Stimulated activated CD4-positive, alpha-beta T cell treated with anti-CD3 and anti-CD28 coated beads, Interleukin-15, amount 100 ng/mL, for 24 hours (primary cell): ENCODE results near the gene CFAP210.

ENCODE experiments used
- DNase-seq: peaks from one replicate; pipeline ENCODE4 v3.0.0-alpha.2; 2020

CFAP210 gene

GRCh38 chr2:169672406-169672805, 21.8 kb downstream of the CFAP210 start:
- DNase-seq, result no peak

GRCh38 chr2:169670937-169671336, 23.3 kb downstream of the CFAP210 start:
- no peak for DNase-seq

DNA sequence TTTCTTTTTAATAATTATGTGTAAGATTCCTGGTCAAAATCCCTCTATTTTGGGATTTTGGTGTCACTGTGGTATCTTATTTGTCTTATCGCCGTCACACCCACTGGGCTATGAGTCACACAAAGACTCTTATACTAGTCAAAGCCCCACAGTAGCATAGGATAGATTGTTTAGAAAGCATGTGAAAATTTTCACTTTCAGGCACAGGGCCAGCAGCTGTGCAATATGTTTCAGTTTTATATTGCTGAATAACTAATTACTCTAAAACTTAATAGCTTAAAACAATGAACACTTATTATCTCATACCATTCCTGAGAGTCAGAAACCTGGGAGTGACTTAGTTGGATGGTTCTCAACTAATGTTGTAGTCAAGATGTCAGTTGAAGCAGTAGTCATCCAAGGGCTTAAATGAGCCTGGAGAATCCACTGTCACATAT, 24.0 kb downstream of the CFAP210 start:
- DNase-seq, result no peak

- no peak for DNase-seq
Observed at GRCh38 chr2:169667583-169667982, 26.6 kb downstream of the CFAP210 start.

GRCh38 chr2:169664978-169665930, 29.0 kb downstream of the CFAP210 start:
- DNase-seq, result no peak

- DNase-seq, result no peak
Observed at GRCh38 chr2:169664600-169664977, 29.6 kb downstream of the CFAP210 start.

GRCh38 chr2:169663247-169663646, 31.0 kb downstream of the CFAP210 start:
- no peak for DNase-seq

- no peak for DNase-seq
Observed at GRCh38 chr2:169662744-169663143, 31.5 kb downstream of the CFAP210 start.

- no peak for DNase-seq
Observed at GRCh38 chr2:169661265-169661664, 32.9 kb downstream of the CFAP210 start.

- DNase-seq, result no peak
Observed at GRCh38 chr2:169659320-169659719, 34.9 kb downstream of the CFAP210 start.

- DNase-seq, result no peak
Observed at GRCh38 chr2:169658877-169659276, 35.3 kb downstream of the CFAP210 start.

DNA sequence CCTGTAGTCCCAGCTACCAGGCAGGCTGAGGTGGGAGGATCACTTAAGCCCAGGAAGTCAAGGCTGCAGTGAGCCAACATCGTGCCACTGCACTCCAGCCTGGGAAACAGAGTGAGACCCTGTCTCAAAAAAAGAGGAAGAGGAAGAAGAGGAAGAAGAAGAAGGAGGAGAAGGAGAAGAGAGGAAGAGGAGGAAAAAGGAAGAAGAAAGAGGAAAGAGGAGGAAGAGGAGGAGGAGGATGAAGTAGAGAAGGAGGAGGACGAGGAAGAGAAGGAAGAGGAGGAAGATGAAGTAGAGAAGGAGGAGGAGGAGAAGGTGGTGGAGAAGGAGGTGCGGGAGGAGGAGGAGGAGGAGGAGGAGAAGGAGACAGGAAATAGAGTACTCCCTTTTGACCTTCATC, 38.0 kb downstream of the CFAP210 start:
- DNase-seq, result no peak

- no peak for DNase-seq
Observed at GRCh38 chr2:169653636-169654035, 40.6 kb downstream of the CFAP210 start.

GRCh38 chr2:169649278-169649677, 44.9 kb downstream of the CFAP210 start:
- DNase-seq, result no peak

- DNase-seq, result no peak
Observed at GRCh38 chr2:169647496-169647895, 46.7 kb downstream of the CFAP210 start.

DNA sequence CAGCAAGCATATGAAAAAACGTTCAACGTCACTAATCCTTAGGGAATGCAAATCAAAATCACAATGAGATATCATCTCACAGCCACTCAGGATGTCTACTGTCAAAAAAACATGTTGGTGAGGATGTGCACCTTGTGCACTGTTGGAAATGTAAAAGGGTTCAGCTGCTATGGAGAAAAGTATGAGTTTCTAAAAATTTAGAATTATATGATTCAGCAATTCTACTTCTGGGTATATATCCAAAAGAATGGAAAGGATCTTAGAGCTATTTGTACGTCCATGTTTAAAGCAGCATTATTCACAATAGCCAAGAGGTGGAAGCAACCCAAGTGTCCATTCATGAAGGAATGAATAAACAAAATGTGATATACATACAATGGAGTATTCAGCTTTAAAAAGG, 50.0 kb downstream of the CFAP210 start:
- DNase-seq, result no peak

DNA sequence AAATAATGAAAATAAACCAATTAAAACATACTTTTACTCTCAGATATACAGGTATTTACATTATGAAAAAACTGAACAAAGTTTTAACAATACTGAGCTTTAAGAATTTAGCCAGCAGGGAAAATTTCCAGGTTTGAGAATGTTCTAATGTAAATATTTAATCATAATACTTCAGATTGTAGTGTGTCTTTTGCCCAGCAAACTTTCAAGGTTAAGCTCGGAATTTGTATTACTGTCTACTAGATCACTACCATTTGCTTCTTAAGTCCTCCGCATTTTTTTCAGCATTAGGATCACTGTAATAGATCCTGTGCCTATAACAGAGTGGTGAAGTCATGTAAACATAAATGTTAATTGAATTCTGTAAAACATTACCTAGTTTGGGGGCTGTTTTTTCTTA, 52.7 kb downstream of the CFAP210 start:
- no peak for DNase-seq

- DNase-seq, result no peak
Observed at GRCh38 chr2:169640104-169640503, 54.1 kb downstream of the CFAP210 start.

GRCh38 chr2:169637620-169638019, 56.6 kb downstream of the CFAP210 start:
- DNase-seq, result no peak

DNA sequence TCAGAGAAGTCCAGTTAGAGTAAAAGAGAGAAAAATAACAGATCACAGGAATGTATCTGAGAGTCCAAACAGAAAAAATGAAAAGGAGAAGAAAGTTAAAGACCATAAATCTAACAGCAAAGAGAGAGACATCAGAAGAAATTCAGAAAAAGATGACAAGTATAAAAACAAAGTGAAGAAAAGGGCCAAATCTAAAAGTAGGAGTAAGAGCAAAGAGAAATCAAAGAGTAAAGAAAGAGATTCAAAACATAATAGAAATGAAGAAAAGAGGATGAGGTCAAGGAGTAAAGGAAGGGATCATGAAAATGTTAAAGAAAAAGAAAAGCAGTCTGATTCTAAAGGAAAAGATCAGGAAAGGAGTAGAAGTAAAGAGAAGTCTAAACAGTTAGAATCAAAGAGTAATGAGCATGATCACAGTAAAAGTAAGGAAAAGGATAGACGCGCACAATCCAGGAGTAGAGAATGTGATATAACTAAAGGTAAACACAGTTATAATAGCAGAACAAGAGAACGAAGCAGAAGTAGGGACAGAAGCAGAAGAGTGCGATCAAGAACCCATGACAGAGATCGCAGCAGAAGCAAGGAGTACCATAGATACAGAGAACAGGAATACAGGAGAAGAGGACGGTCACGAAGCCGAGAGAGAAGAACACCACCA, 57.6 kb downstream of the CFAP210 start:
- DNase-seq, result no peak

- DNase-seq, result no peak
Observed at GRCh38 chr2:169625781-169626180, 68.4 kb downstream of the CFAP210 start.

- no peak for DNase-seq
Observed at GRCh38 chr2:169623235-169623634, 71.0 kb downstream of the CFAP210 start.

DNA sequence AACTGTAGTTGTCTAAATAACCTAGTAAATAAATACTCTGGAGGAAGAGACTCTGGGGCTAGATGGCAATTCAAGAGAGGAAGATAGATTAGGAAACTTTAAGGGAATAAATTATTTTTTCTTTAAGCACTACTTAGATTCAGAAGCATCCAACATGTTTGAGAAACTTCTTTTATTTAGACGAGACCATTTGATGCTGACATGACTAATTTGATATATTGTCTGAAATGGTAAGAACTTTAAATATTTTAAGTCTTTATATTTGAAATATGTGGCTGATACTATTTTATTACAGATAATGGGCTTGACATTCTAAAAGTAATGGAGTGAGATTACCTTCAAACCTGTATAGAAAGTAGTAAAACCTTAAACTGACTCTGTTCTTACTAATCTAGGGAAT, 73.7 kb downstream of the CFAP210 start:
- no peak for DNase-seq

DNA sequence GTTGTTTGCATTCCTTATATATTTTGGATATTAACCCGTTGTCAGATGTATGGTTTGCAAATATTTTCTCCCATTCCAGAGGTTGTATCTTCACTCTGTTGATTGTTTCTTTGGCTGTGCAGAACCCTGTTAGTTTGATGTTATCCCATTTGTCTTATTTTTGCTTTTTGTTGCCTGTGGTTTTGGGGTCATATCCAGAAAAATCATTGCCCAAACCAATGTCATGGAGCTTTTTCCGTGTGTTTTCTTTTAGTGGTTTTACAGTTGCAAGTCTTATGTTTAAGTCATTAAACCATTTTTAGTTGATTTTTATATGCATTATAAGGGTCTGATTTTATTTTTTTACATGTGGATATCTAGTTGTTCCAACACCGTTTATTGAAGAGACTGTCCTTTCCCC, 74.3 kb downstream of the CFAP210 start:
- no peak for DNase-seq
